IMR-90 (cell line): ENCODE results near the gene RNF123. TPM values are rescaled to one million over a fixed set of nuclear protein-coding genes. Genes with fewer than 3 reads are reported as not detected.

Source experiments
- ATAC-seq: fragments of 200-7000 bp; cut with Tn5 transposase; 2 replicates; pipeline ENCODE4 v1.9.1; 2020; ENCODE audit warnings: low read depth, mild to moderate bottlenecking, moderate library complexity
- BruUV-seq: library from RNA; stranded (reverse); fragments of 400-500 nt; replicated peaks from 2 replicates; lab custom pipeline; 2021; lab: Mats Ljungman, UMichigan
- CTCF ChIA-PET: fragments of 300-600 bp; formaldehyde crosslinking; extraction: SDS; loops from one replicate; lab custom pipeline; 2021; ENCODE audit warnings: antibody characterized with exemption; lab: Yijun Ruan, JAX
- POLR2A ChIA-PET: fragments of 300-600 bp; sonication (Branson Sonifier 250); formaldehyde crosslinking; loops from one replicate; lab custom pipeline; 2022; ENCODE audit warnings: antibody characterized with exemption; ENCODE audit not compliant: unreplicated experiment; lab: Charles Lee
- DNase-seq: peaks from one replicate; pipeline ENCODE4 v3.0.0; 2013
- H2AFZ ChIP-seq: replicated peaks from 2 replicates; pipeline ENCODE3; 2013; ENCODE audit warnings: low read length, mild to moderate bottlenecking; ENCODE audit not compliant: poor library complexity
- H2AK5ac ChIP-seq: 2 replicates; pipeline ENCODE4 v1.6.1; 2013; ENCODE audit warnings: low read depth, low read length, inconsistent platforms
- H2AK9ac ChIP-seq: replicated peaks from 2 replicates; pipeline ENCODE3; 2013; ENCODE audit warnings: mild to moderate bottlenecking, low read depth, low read length, moderate library complexity; ENCODE audit not compliant: poor library complexity
- H2BK120ac ChIP-seq: 2 replicates; pipeline ENCODE4 v1.6.1; 2013; ENCODE audit warnings: low read depth, low read length, inconsistent platforms
- H2BK15ac ChIP-seq: 3 replicates; pipeline ENCODE4 v1.6.1; 2013; ENCODE audit warnings: low read depth, low read length, inconsistent platforms
- H2BK20ac ChIP-seq: 2 replicates; pipeline ENCODE4 v1.6.1; 2013; ENCODE audit warnings: low read depth, mild to moderate bottlenecking, inconsistent platforms, low read length, moderate library complexity
- H2BK5ac ChIP-seq: 2 replicates; pipeline ENCODE4 v1.6.1; 2013; ENCODE audit warnings: mild to moderate bottlenecking, low read depth, low read length, inconsistent platforms; ENCODE audit not compliant: poor library complexity, severe bottlenecking
- H3K14ac ChIP-seq: replicated peaks from 2 replicates; pipeline ENCODE4 v1.6.1; 2013; ENCODE audit warnings: low read depth, low read length, inconsistent platforms
- H3K18ac ChIP-seq: 2 replicates; pipeline ENCODE4 v1.6.1; 2013; ENCODE audit warnings: low read depth, low read length, control low read depth
- H3K23ac ChIP-seq: 2 replicates; pipeline ENCODE4 v1.6.1; 2013; ENCODE audit warnings: low read depth, low read length, inconsistent platforms
- H3K27ac ChIP-seq: 2 replicates; pipeline ENCODE4 v1.5.1; 2013; ENCODE audit warnings: mild to moderate bottlenecking, control low read depth, low read length; ENCODE audit not compliant: insufficient read depth
- H3K27me3 ChIP-seq: 2 replicates; pipeline ENCODE4 v1.6.1; 2013; ENCODE audit warnings: low read length; ENCODE audit not compliant: control insufficient read depth, insufficient read depth
- H3K36me3 ChIP-seq: 2 replicates; pipeline ENCODE4 v1.6.1; 2013; ENCODE audit warnings: low read length, mixed read lengths; ENCODE audit not compliant: control insufficient read depth, insufficient read depth
- H3K4ac ChIP-seq: 2 replicates; pipeline ENCODE4 v1.6.1; 2013; ENCODE audit warnings: low read depth, low read length, inconsistent platforms
- H3K4me1 ChIP-seq: 2 replicates; pipeline ENCODE4 v1.6.1; 2013; ENCODE audit warnings: low read length, mixed read lengths; ENCODE audit not compliant: control insufficient read depth, insufficient read depth
- H3K4me2 ChIP-seq: 2 replicates; pipeline ENCODE4 v1.6.1; 2013; ENCODE audit warnings: low read depth, mild to moderate bottlenecking, control low read depth, low read length, moderate library complexity
- H3K4me3 ChIP-seq: 2 replicates; pipeline ENCODE4 v1.5.1; 2013; ENCODE audit warnings: low read depth, mild to moderate bottlenecking, control low read depth, low read length, moderate library complexity; ENCODE audit not compliant: insufficient read depth
- H3K56ac ChIP-seq: 2 replicates; pipeline ENCODE4 v1.6.1; 2013; ENCODE audit warnings: low read length, inconsistent platforms; ENCODE audit not compliant: insufficient read depth; ENCODE audit errors: extremely low read depth
- H3K79me1 ChIP-seq, 2 experiments: 2 replicates each; pipeline ENCODE4 v1.6.1; 2013; ENCODE audit warnings: low read length in 2 of 2, inconsistent platforms in 1 of 2, low read depth in 1 of 2
- H3K9ac ChIP-seq: 2 replicates; pipeline ENCODE4 v1.6.1; 2013; ENCODE audit warnings: low read depth, low read length, control low read depth
- H3K9me1 ChIP-seq: 2 replicates; pipeline ENCODE4 v1.6.1; 2013; ENCODE audit warnings: low read length, inconsistent platforms; ENCODE audit not compliant: insufficient read depth
- H3K9me3 ChIP-seq: 2 replicates; pipeline ENCODE4 v1.6.1; 2013; ENCODE audit warnings: low read length; ENCODE audit not compliant: control insufficient read depth, insufficient read depth
- H4K20me1 ChIP-seq: 2 replicates; pipeline ENCODE4 v1.6.1; 2013; ENCODE audit warnings: low read length, inconsistent platforms; ENCODE audit not compliant: insufficient read depth
- H4K5ac ChIP-seq: 2 replicates; pipeline ENCODE4 v1.6.1; 2013; ENCODE audit warnings: mild to moderate bottlenecking, low read depth, low read length, control low read depth
- H4K8ac ChIP-seq, 2 experiments: 2 replicates each; pipeline ENCODE4 v1.6.1; 2013; ENCODE audit warnings: low read depth in 2 of 2, low read length in 2 of 2, control low read depth in 1 of 2, inconsistent platforms in 1 of 2
- H4K91ac ChIP-seq: 2 replicates; pipeline ENCODE4 v1.6.1; 2013; ENCODE audit warnings: low read depth, low read length, inconsistent platforms; ENCODE audit not compliant: insufficient read depth
- BHLHE40 ChIP-seq: fragments of 150-350 bp; IDR thresholded peaks from 2 replicates; pipeline ENCODE4 v1.6.1; 2016; ENCODE audit warnings: mild to moderate bottlenecking, low read depth, low read length
- CEBPB ChIP-seq: IDR thresholded peaks from 2 replicates; pipeline ENCODE4 v1.6.1; 2012; ENCODE audit warnings: low read depth, low read length, improper control_type of control experiment
- CHD1 ChIP-seq: IDR thresholded peaks from 2 replicates; pipeline ENCODE4 v1.6.1; 2012; ENCODE audit warnings: low read depth, low read length, improper control_type of control experiment
- FOS ChIP-seq: fragments of 150-350 bp; IDR thresholded peaks from 2 replicates; pipeline ENCODE4 v1.6.1; 2016; ENCODE audit warnings: low read depth, low read length
- MAFK ChIP-seq: IDR thresholded peaks from 2 replicates; pipeline ENCODE4 v1.6.1; 2012; ENCODE audit warnings: low read depth, low read length, improper control_type of control experiment
- MXI1 ChIP-seq: IDR thresholded peaks from 2 replicates; pipeline ENCODE4 v1.6.1; 2012; ENCODE audit warnings: low read depth, mild to moderate bottlenecking, low read length, moderate library complexity, borderline replicate concordance
- NFE2L2 ChIP-seq: fragments of 150-350 bp; IDR thresholded peaks from 2 replicates; pipeline ENCODE4 v1.6.1; 2016; ENCODE audit warnings: low read depth, mild to moderate bottlenecking, low read length
- POLR2A ChIP-seq: IDR thresholded peaks from 2 replicates; pipeline ENCODE4 v1.6.1; 2012; ENCODE audit warnings: mild to moderate bottlenecking, low read depth, low read length
- RAD21 ChIP-seq: IDR thresholded peaks from 2 replicates; pipeline ENCODE4 v1.6.1; 2012; ENCODE audit warnings: low read length, improper control_type of control experiment
- RCOR1 ChIP-seq: IDR thresholded peaks from 2 replicates; pipeline ENCODE4 v1.6.1; 2012; ENCODE audit warnings: mild to moderate bottlenecking, low read length, improper control_type of control experiment; ENCODE audit not compliant: insufficient replicate concordance
- RFX5 ChIP-seq: IDR thresholded peaks from 2 replicates; pipeline ENCODE4 v1.8.0; 2012; ENCODE audit warnings: low read depth, mild to moderate bottlenecking, low read length, moderate library complexity
- SMC3 ChIP-seq: fragments of 150-350 bp; IDR thresholded peaks from 2 replicates; pipeline ENCODE4 v1.6.1; 2016; ENCODE audit warnings: low read depth, mild to moderate bottlenecking, antibody characterized with exemption, low read length, moderate library complexity
- WGBS, 2 experiments: methylation state at CpG; one replicate each; pipeline versions ENCODE4 v1.1.5 to v1.1.7; 2013; ENCODE audit warnings: missing lambda C conversion rate in 2 of 2; ENCODE audit not compliant: insufficient read length in 1 of 2; ENCODE audit errors: extremely low coverage in 2 of 2; 5-methylcytosine and 5-hydroxymethylcytosine counted together
- dilution Hi-C: fragments of 300-500 bp; cut with HindIII; formaldehyde crosslinking; loops from one replicate; pipeline ENCODE4 v1.14.3; 2018; ENCODE audit warnings: low sequenced_read_pairs; ENCODE audit not compliant: unreplicated experiment
- in situ Hi-C: fragments of 300-500 bp; cut with MboI; formaldehyde crosslinking; loops from 3 replicates; pipeline ENCODE4 v1.14.3; 2019; ENCODE audit warnings: low sequenced_read_pairs, inconsistent platforms, mixed read lengths
- intact Hi-C: fragments of 100-400 bp; cut with micrococcal nuclease; formaldehyde crosslinking; loops from 2 replicates; pipeline ENCODE4 v1.10.0; 2022
- polyA plus RNA-seq, 3 experiments: library from polyadenylated mRNA; depleted of rRNA; stranded (reverse); fragments of >200 nt; gene quantifications; 2 replicates each; pipeline ENCODE4 v1.2.3, GENCODE V29; 2012; ENCODE audit warnings: low replicate concordance in 1 of 3
- total RNA-seq: library from RNA; depleted of rRNA; stranded (reverse); fragments of >200 nt; gene quantifications from 2 replicates; pipeline ENCODE4 v1.2.3, GENCODE V29; 2012
- TF ChIP-seq, protein P1 (sequence below): conservative IDR thresholded peaks from 2 replicates; pipeline ENCODE4 v1.5.1; 2012; ENCODE audit warnings: mild to moderate bottlenecking, low read depth, low read length, improper control_type of control experiment

RNF123 gene
- total and polyA plus RNA-seq, 2 of the 4 experiments (the other 2 are of a cell fraction) = 13.4 to 37.7 TPM

DNA sequence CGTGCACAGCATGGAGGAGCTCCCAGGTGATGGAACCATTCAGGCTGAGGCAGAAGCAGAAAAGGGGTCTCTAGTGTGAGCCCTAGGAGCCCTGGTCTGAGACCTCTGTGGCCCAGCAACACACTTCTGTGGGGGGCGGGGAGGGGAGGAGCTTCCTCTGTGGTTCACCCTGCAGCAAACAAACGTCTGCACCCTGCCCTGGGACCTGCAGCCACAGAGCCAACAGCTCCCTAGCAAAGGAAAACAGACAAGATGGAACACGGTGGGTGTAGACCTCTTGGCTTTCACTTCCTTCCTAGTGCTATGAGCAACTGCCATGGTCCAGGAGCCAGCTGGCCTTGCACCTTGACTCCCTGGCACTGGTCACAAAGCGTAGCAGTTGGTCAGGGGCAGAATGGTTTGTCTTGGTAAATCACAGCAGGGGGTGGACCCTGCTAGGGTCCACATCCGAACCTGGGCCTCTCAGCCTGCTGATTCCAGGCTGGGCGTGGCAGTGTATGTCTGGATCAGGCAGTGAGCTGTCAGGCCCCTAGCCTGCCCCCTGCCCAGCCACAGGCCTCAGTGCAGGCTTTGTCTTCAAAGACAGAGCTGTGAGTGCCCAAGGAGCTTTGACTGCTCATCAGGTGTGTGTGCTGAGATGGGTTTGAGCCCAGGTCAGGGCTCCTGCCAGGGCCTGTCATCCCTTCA is 23.4 kb downstream of the RNF123 start:
- Histone ChIP-seq H3K23ac (no peak overlapping the region), H2BK15ac (no peak overlapping the region), H3K56ac (no peak overlapping the region), H3K27me3 (no peaks in the 10 kb centered on the region), H3K9me1 (no peaks in the 10 kb centered on the region; the same call in 1 of the 2 replicates), H2BK20ac (no peak overlapping the region), H3K4me2 (no peak overlapping the region), H2BK5ac (no peak overlapping the region), H3K9me3 (no peaks in the 10 kb centered on the region), H4K8ac (no peak overlapping the region), H3K79me1 (no peaks in the 10 kb centered on the region; a peak in 1 of 4 replicates), H2BK120ac (no peak overlapping the region), H4K20me1 (no peaks in the 10 kb centered on the region; the same call in 1 of the 2 replicates), H3K36me3 (peaks cover 14% of the 10 kb centered on the region; the same call in 1 of the 2 replicates), H3K4ac (no peak overlapping the region), H3K27ac (no peak overlapping the region), H3K9ac (no peak overlapping the region), H3K18ac (no peak overlapping the region), H3K4me3 (no peak overlapping the region), H3K4me1 (no peaks in the 10 kb centered on the region), H2AFZ (no peak overlapping the region), H3K14ac (no peak overlapping the region), H2AK5ac (no peak overlapping the region), H4K5ac (no peak overlapping the region), H4K91ac (no peak overlapping the region), H2AK9ac (peak overlapping the region; percentile 5)
- in situ Hi-C loops = no loop called here
- CTCF ChIA-PET = no interaction called here
- TF ChIP-seq MAFK (no peak), NFE2L2 (no peak), CEBPB (no peak), CHD1 (no peak), RAD21 (no peak), BHLHE40 (no peak), MXI1 (no peak), RCOR1 (no peak), RFX5 (no peak), FOS (no peak), SMC3 (no peak), POLR2A (no peak)
- TF ChIP-seq, protein P1, sequence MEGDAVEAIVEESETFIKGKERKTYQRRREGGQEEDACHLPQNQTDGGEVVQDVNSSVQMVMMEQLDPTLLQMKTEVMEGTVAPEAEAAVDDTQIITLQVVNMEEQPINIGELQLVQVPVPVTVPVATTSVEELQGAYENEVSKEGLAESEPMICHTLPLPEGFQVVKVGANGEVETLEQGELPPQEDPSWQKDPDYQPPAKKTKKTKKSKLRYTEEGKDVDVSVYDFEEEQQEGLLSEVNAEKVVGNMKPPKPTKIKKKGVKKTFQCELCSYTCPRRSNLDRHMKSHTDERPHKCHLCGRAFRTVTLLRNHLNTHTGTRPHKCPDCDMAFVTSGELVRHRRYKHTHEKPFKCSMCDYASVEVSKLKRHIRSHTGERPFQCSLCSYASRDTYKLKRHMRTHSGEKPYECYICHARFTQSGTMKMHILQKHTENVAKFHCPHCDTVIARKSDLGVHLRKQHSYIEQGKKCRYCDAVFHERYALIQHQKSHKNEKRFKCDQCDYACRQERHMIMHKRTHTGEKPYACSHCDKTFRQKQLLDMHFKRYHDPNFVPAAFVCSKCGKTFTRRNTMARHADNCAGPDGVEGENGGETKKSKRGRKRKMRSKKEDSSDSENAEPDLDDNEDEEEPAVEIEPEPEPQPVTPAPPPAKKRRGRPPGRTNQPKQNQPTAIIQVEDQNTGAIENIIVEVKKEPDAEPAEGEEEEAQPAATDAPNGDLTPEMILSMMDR = no peak
- ATAC-seq (no peak; the same call in none of the 2 replicates), DNase-seq (no peak)
- dilution Hi-C loops = no loop called here
- 75% methylated on average over 3 of the region's 7 CpGs; no CpG with 5 or more reads in 1 of the 2 experiments for WGBS, 2 experiments
- BruUV-seq = no TSS peak
- POLR2A ChIA-PET = no interaction called here
- intact Hi-C loops = no loop called here
